HG02763 (cell line): ENCODE data around the gene PRODH2.
"Not testable (repeated sequence)": the region's sequence is repeated elsewhere in the genome, so short reads cannot be mapped to it uniquely, and the experiment has no call there.

Source experiments
- ATAC-seq: cut with Tn5 transposase; IDR thresholded peaks from one replicate; pipeline ENCODE4 v1.9.1; 2021; ENCODE audit warnings: mild to moderate bottlenecking, moderate library complexity; ENCODE audit not compliant: unreplicated experiment

Gene PRODH2

GRCh38 chr19:35843676-35844481, 31.2 kb upstream of the PRODH2 start:
- no peak for ATAC-seq

GRCh38 chr19:35842666-35843272, 30.1 kb upstream of the PRODH2 start:
- no peak for ATAC-seq

- ATAC-seq: no peak
Observed at GRCh38 chr19:35841961-35842595, 29.4 kb upstream of the PRODH2 start.

- not testable (repeated sequence) for ATAC-seq
Observed at GRCh38 chr19:35836096-35836495, 23.5 kb upstream of the PRODH2 start.

GRCh38 chr19:35833972-35834371, 21.3 kb upstream of the PRODH2 start:
- no peak for ATAC-seq

GRCh38 chr19:35832054-35832453, 19.4 kb upstream of the PRODH2 start:
- no peak for ATAC-seq

- ATAC-seq: no peak
Observed at GRCh38 chr19:35830986-35831385, 18.3 kb upstream of the PRODH2 start.

GRCh38 chr19:35828692-35829301, 16.2 kb upstream of the PRODH2 start:
- ATAC-seq: no peak

GRCh38 chr19:35824150-35824549, 11.5 kb upstream of the PRODH2 start:
- no peak for ATAC-seq

GRCh38 chr19:35822579-35822978, 9.9 kb upstream of the PRODH2 start:
- no peak for ATAC-seq

- ATAC-seq: no peak
Observed at GRCh38 chr19:35818445-35818844, 5.8 kb upstream of the PRODH2 start.

- no peak for ATAC-seq
Observed at GRCh38 chr19:35816846-35817245, 4.2 kb upstream of the PRODH2 start.

- ATAC-seq: no peak
Observed at GRCh38 chr19:35816262-35816661, 3.6 kb upstream of the PRODH2 start.

- no peak for ATAC-seq
Observed at GRCh38 chr19:35813043-35813890, 622 bp upstream of the PRODH2 start.

GRCh38 chr19:35811317-35812219, 1.1 kb downstream of the PRODH2 start:
- ATAC-seq: no peak

- no peak for ATAC-seq
Observed at GRCh38 chr19:35807633-35808032, 5.0 kb downstream of the PRODH2 start.

- ATAC-seq: no peak
Observed at GRCh38 chr19:35806597-35806996, 6.0 kb downstream of the PRODH2 start.

- ATAC-seq: no peak
Observed at GRCh38 chr19:35805526-35806102, 7.0 kb downstream of the PRODH2 start.

- ATAC-seq: no peak
Observed at GRCh38 chr19:35801828-35802227, 10.8 kb downstream of the PRODH2 start.
